WERI-Rb-1 (cell line): Measurements from ENCODE around the gene ZBTB8B.

Source experiments
- DNase-seq: peaks from one replicate; pipeline ENCODE4 v3.0.0-alpha.2; 2020
- H3K27ac ChIP-seq: fragments of 250-450 bp; sonication (Bioruptor Pico); 2 replicates; pipeline ENCODE4 v1.5.1; 2020; ENCODE audit warnings: mild to moderate bottlenecking, moderate library complexity
- H3K27me3 ChIP-seq: fragments of 250-450 bp; sonication (Bioruptor Pico); 2 replicates; pipeline ENCODE4 v1.5.1; 2021; ENCODE audit warnings: mild to moderate bottlenecking, low read depth, moderate library complexity; ENCODE audit not compliant: insufficient read depth, severe bottlenecking
- H3K36me3 ChIP-seq: fragments of 250-450 bp; sonication (Bioruptor Pico); 2 replicates; pipeline ENCODE4 v1.5.1; 2020; ENCODE audit warnings: mild to moderate bottlenecking, moderate library complexity
- H3K4me3 ChIP-seq: 2 replicates; pipeline ENCODE4 v1.5.1; 2011; ENCODE audit warnings: low read depth, mild to moderate bottlenecking, control low read depth, low read length
- H3K9me3 ChIP-seq: fragments of 250-450 bp; sonication (Bioruptor Pico); 2 replicates; pipeline ENCODE4 v1.5.1; 2021; ENCODE audit warnings: mild to moderate bottlenecking, moderate library complexity; ENCODE audit not compliant: severe bottlenecking
- CTCF ChIP-seq: IDR thresholded peaks from 2 replicates; pipeline ENCODE4 v1.5.1; 2011; ENCODE audit warnings: low read depth, mild to moderate bottlenecking, control low read depth, inconsistent platforms, low read length

ZBTB8B gene

GRCh38 chr1:32498751-32499150, 33.9 kb downstream of the ZBTB8B start:
- TF ChIP-seq CTCF = no peak
- peak; percentile 80 for DNase-seq
- H3K9me3 ChIP-seq = no peaks in the 10 kb centered on the region
- H3K36me3 ChIP-seq = no peaks in the 10 kb centered on the region
- H3K27ac ChIP-seq = peak overlapping the region; percentile 95
- no peaks in the 10 kb centered on the region for H3K27me3 ChIP-seq
- peak overlapping the region; percentile 25; the same call in 1 of the 2 replicates for H3K4me3 ChIP-seq

GRCh38 chr1:32500387-32501209, 35.7 kb downstream of the ZBTB8B start:
- H3K27me3 ChIP-seq = no peaks in the 10 kb centered on the region
- H3K9me3 ChIP-seq = no peaks in the 10 kb centered on the region
- peak; percentile 79 for DNase-seq
- no peak for TF ChIP-seq CTCF
- H3K36me3 ChIP-seq = no peaks in the 10 kb centered on the region
- H3K27ac ChIP-seq = peak overlapping the region; percentile 95
- peak overlapping the region; percentile 40 for H3K4me3 ChIP-seq

- no peak overlapping the region for H3K4me3 ChIP-seq
- H3K27ac ChIP-seq = no peak overlapping the region
- no peaks in the 10 kb centered on the region for H3K9me3 ChIP-seq
- H3K27me3 ChIP-seq = no peaks in the 10 kb centered on the region
- TF ChIP-seq CTCF = no peak
- DNase-seq = no peak
- no peaks in the 10 kb centered on the region for H3K36me3 ChIP-seq
Observed at GRCh38 chr1:32501865-32502264, 37.0 kb downstream of the ZBTB8B start.

- TF ChIP-seq CTCF = no peak
- H3K36me3 ChIP-seq = no peaks in the 10 kb centered on the region
- DNase-seq = no peak
- no peaks in the 10 kb centered on the region for H3K9me3 ChIP-seq
- H3K27me3 ChIP-seq = no peaks in the 10 kb centered on the region
- H3K27ac ChIP-seq = no peak overlapping the region
- no peak overlapping the region for H3K4me3 ChIP-seq
Observed at GRCh38 chr1:32503153-32503552, 38.3 kb downstream of the ZBTB8B start.

- Histone ChIP-seq H3K27me3 (no peaks in the 10 kb centered on the region), H3K27ac (no peak overlapping the region), H3K36me3 (no peaks in the 10 kb centered on the region), H3K4me3 (no peak overlapping the region), H3K9me3 (peaks cover 3% of the 10 kb centered on the region)
- DNase-seq = no peak
- TF ChIP-seq CTCF = no peak
Observed at GRCh38 chr1:32507021-32507420, 42.1 kb downstream of the ZBTB8B start.

GRCh38 chr1:32508761-32509160, 43.9 kb downstream of the ZBTB8B start:
- TF ChIP-seq CTCF = no peak
- no peak overlapping the region for H3K27ac ChIP-seq
- H3K27me3 ChIP-seq = no peaks in the 10 kb centered on the region
- peaks cover 3% of the 10 kb centered on the region for H3K9me3 ChIP-seq
- no peak overlapping the region for H3K4me3 ChIP-seq
- H3K36me3 ChIP-seq = no peaks in the 10 kb centered on the region
- no peak for DNase-seq
